GM12878 (cell line): ENCODE data around the gene IREB2. TPM values are rescaled to one million over a fixed set of nuclear protein-coding genes. Genes with fewer than 3 reads are reported as not detected.

ENCODE experiments used
- ATAC-seq: fragments of 200-7000 bp; cut with Tn5 transposase; 3 replicates; pipeline ENCODE4 v1.9.1; 2020; ENCODE audit warnings: mild to moderate bottlenecking, moderate library complexity
- BruUV-seq: library from RNA; stranded (reverse); fragments of 400-500 nt; replicated peaks from 2 replicates; lab custom pipeline; 2021; lab: Mats Ljungman, UMichigan
- CTCF ChIA-PET: fragments of 300-600 bp; sonication (Branson Sonifier 250); formaldehyde crosslinking; extraction: SDS; loops from one replicate; lab custom pipeline; 2021; ENCODE audit warnings: inconsistent platforms; lab: Yijun Ruan, JAX
- POLR2A ChIA-PET: fragments of 350-600 bp; formaldehyde crosslinking; extraction: SDS; loops from one replicate; lab custom pipeline; 2021; ENCODE audit warnings: inconsistent platforms; lab: Charles Lee
- RAD21 ChIA-PET: fragments of 300-600 bp; sonication (Branson Sonifier 250); formaldehyde crosslinking; loops from one replicate; lab custom pipeline; 2023; ENCODE audit warnings: antibody characterized with exemption; ENCODE audit not compliant: unreplicated experiment; lab: Charles Lee
- SMC1A ChIA-PET: fragments of 300-600 bp; sonication (Branson Sonifier 250); formaldehyde crosslinking; loops from one replicate; lab custom pipeline; 2023; ENCODE audit not compliant: unreplicated experiment, uncharacterized antibody; lab: Charles Lee
- DNase-seq: peaks from one replicate; pipeline ENCODE4 v3.0.0-alpha.2; 2011; ENCODE audit warnings: low read depth, low spot score
- FAIRE-seq: peaks from 3 replicates; lab custom pipeline; 2011; peaks lifted over from hg19 to GRCh38; lab: Jason Lieb, UNC
- H2AFZ ChIP-seq: 2 replicates; pipeline ENCODE4 v1.6.0; 2011; ENCODE audit warnings: low read depth, low read length, control low read depth; ENCODE audit not compliant: control insufficient read depth
- H3K27ac ChIP-seq: 2 replicates; pipeline ENCODE4 v1.5.1; 2011; ENCODE audit warnings: control low read depth; ENCODE audit not compliant: control insufficient read depth, insufficient read depth
- H3K27me3 ChIP-seq, 2 experiments: replicated peaks in 1 of 2; 2 replicates each; pipeline versions ENCODE4 v1.6.0 to v1.6.1; 2011; ENCODE audit warnings: low read length in 1 of 2; ENCODE audit not compliant: control insufficient read depth in 2 of 2, insufficient read depth in 2 of 2
- H3K36me3 ChIP-seq, 2 experiments: 2 replicates each; pipeline ENCODE4 v1.5.1; 2011; ENCODE audit warnings: low read length in 1 of 2; ENCODE audit not compliant: control insufficient read depth in 2 of 2, insufficient read depth in 2 of 2
- H3K4me1 ChIP-seq: 2 replicates; pipeline ENCODE4 v1.6.1; 2011; ENCODE audit warnings: mild to moderate bottlenecking, low read length, moderate library complexity, mixed read lengths; ENCODE audit not compliant: control insufficient read depth, insufficient read depth
- H3K4me2 ChIP-seq: 2 replicates; pipeline ENCODE4 v1.6.0; 2011; ENCODE audit warnings: control low read depth; ENCODE audit not compliant: control insufficient read depth, insufficient read depth
- H3K4me3 ChIP-seq: fragments of 200-600 bp; sonication (generic); 2 replicates; pipeline ENCODE4 v1.5.1; 2016
- H3K79me2 ChIP-seq: 2 replicates; pipeline ENCODE4 v1.6.0; 2011; ENCODE audit warnings: low read length; ENCODE audit not compliant: control insufficient read depth, insufficient read depth
- H3K9ac ChIP-seq: 2 replicates; pipeline ENCODE4 v1.8.0; 2011; ENCODE audit warnings: low read length, control low read depth, mixed read lengths; ENCODE audit not compliant: control insufficient read depth, insufficient read depth
- H3K9me3 ChIP-seq: replicated peaks from 3 replicates; pipeline ENCODE4 v1.5.1; 2011; ENCODE audit warnings: mild to moderate bottlenecking, low read length; ENCODE audit not compliant: control insufficient read depth, insufficient read depth
- H4K20me1 ChIP-seq: 2 replicates; pipeline ENCODE4 v1.6.0; 2011; ENCODE audit not compliant: control insufficient read depth, insufficient read depth
- CTCF ChIP-seq, 3 experiments: IDR thresholded peaks in 2 of 3; conservative IDR thresholded peaks in 1 of 3; 2 replicates each; pipeline ENCODE4 v1.5.1; 2011; ENCODE audit warnings: low read depth in 3 of 3, low read length in 3 of 3, mild to moderate bottlenecking in 3 of 3, control low read depth in 2 of 3, moderate library complexity in 2 of 3, inconsistent platforms in 1 of 3, mixed read lengths in 1 of 3; ENCODE audit not compliant: control insufficient read depth in 2 of 3, insufficient read depth in 1 of 3; ENCODE audit errors: extremely low read depth in 1 of 3
- IKZF2 ChIP-seq, 2 experiments: fragments of 450-650 bp; IDR thresholded peaks; 2 replicates each; pipeline ENCODE4 v1.6.1; 2017; ENCODE audit warnings: mild to moderate bottlenecking in 2 of 2, moderate library complexity in 2 of 2
- KLF5 ChIP-seq: fragments of 450-650 bp; IDR thresholded peaks from 2 replicates; pipeline ENCODE4 v1.6.1; 2014; ENCODE audit warnings: mild to moderate bottlenecking; ENCODE audit not compliant: partially characterized antibody
- SREBF2 ChIP-seq: IDR thresholded peaks from 2 replicates; pipeline ENCODE4 v1.6.1; 2012; ENCODE audit warnings: mild to moderate bottlenecking, low read length
- TARDBP ChIP-seq: IDR thresholded peaks from 2 replicates; pipeline ENCODE4 v1.6.1; 2016; ENCODE audit warnings: borderline replicate concordance
- USF1 ChIP-seq: IDR thresholded peaks from 2 replicates; pipeline ENCODE4 v1.6.1; 2011; ENCODE audit warnings: borderline replicate concordance, low read depth, mild to moderate bottlenecking, moderate library complexity, mixed read lengths, low read length; ENCODE audit not compliant: insufficient read depth; ENCODE audit errors: extremely low read length
- ZNF24 ChIP-seq: fragments of 450-650 bp; IDR thresholded peaks from 2 replicates; pipeline ENCODE4 v1.6.1; 2017; ENCODE audit warnings: antibody characterized with exemption, mild to moderate bottlenecking
- WGBS: methylation state at CpG from one replicate; pipeline ENCODE4 v1.1.6; 2016; ENCODE audit warnings: low lambda C conversion rate; ENCODE audit not compliant: insufficient replicate concordance, insufficient coverage; ENCODE audit errors: missing lambda C conversion rate; 5-methylcytosine and 5-hydroxymethylcytosine counted together
- in situ Hi-C: fragments of 300-500 bp; cut with MboI; formaldehyde crosslinking; loops from 9 replicates; pipeline ENCODE4 v1.14.3; 2018; ENCODE audit warnings: mixed read lengths
- intact Hi-C: fragments of 100-400 bp; cut with micrococcal nuclease; formaldehyde crosslinking; loops from one replicate; pipeline ENCODE4 v1.14.2; 2022; ENCODE audit not compliant: unreplicated experiment
- polyA plus RNA-seq, 11 experiments: library from polyadenylated mRNA; depleted of rRNA in 4 of 11; unstranded in 6 of 11; stranded (reverse) in 5 of 11; fragments of >200 nt; fragmentation: Nextera tagmentation in 4 of 11; fragmentation: Illumina TruSeq in 1 of 11; extraction: Ambion mirVana in 4 of 11; extraction: Trizol in 1 of 11; gene quantifications; 1 replicate in 1 of 11; 2 replicates in 10 of 11; pipeline versions ENCODE4 v1.2.1 to v1.2.3, GENCODE V29; 2011 to 2016; ENCODE audit warnings: inconsistent platforms in 2 of 11, missing spikeins in 2 of 11, low read depth in 1 of 11
- total RNA-seq, 4 experiments: library from RNA; depleted of rRNA in 3 of 4; stranded (reverse); fragments of >200 nt in 3 of 4; fragmentation: Illumina TruSeq in 1 of 4; extraction: Trizol in 1 of 4; gene quantifications; 2 replicates each; pipeline versions ENCODE4 v1.2.1 to v1.2.3, GENCODE V29; 2013 to 2021

The IREB2 gene
- total and polyA plus RNA-seq, 10 of the 15 experiments (the other 5 are each of a cell fraction or from before 2014, with no cell fraction given), result 13.0 to 52.4 (median 24.4) TPM

- TF ChIP-seq KLF5 (no peak), USF1 (no peak), ZNF24 (no peak), IKZF2 (IDR thresholded peaks at IDR 0.05) (no peak), TARDBP (no peak)
Measured at GRCh38 chr15:78396186-78396814, 41.7 kb upstream of the IREB2 start (continued).

GRCh38 chr15:78396976-78397375 lies 41.0 kb upstream of the IREB2 start:
- Histone ChIP-seq H3K36me3 (no peaks in the 10 kb centered on the region), H3K27me3 (no peaks in the 10 kb centered on the region; a peak in 1 of 4 replicates), H3K9ac (no peak overlapping the region), H3K4me2 (no peak overlapping the region), H3K9me3 (no peaks in the 10 kb centered on the region), H4K20me1 (no peaks in the 10 kb centered on the region), H3K4me3 (no peak overlapping the region), H2AFZ (no peak overlapping the region), H3K4me1 (no peaks in the 10 kb centered on the region), H3K27ac (no peak overlapping the region), H3K79me2 (no peaks in the 10 kb centered on the region)
- no peak for FAIRE-seq
- CTCF ChIA-PET, result interaction anchor here (0.6 to 1.7 kb wide), 4 partner anchors 13 to 143 kb away, joined by 3 to 7 read pairs (median 4); no protein-coding TSS in a partner anchor
- RAD21 ChIA-PET, result no interaction called here
- 29% methylated on average over 9 of the region's 9 CpGs for WGBS
- TF ChIP-seq SREBF2 (no peak), CTCF (IDR thresholded peaks at IDR 0.05 in 2 of 3, conservative IDR thresholded peaks at IDR 0.05 in 1 of 3; ENCODE audit: control insufficient read depth in 2 of 3, extremely low read depth in 1 of 3, insufficient read depth in 1 of 3, low read depth in 3 of 3, low read length in 3 of 3) (0 out of 6 replicates have a peak, but pooled peaks have one; percentile 4 to 20 (median 13))
- in situ Hi-C loops (no loop called here), intact Hi-C loops (no loop called here)
- ATAC-seq, result peak; percentile 63
- BruUV-seq, result no TSS peak
- SMC1A ChIA-PET, result no interaction called here
- POLR2A ChIA-PET, result interaction anchor here (1.2 kb wide), 1 partner anchor 12 kb away, joined by 5 read pairs; no protein-coding TSS in a partner anchor
- DNase-seq, result no peak
